Hematopoietic multipotent progenitor cell treated with erythropoietin and hydrocortisone succinate and interleukin-3 and kit ligand, for 8 days (in vitro differentiated cells): ENCODE data around the gene PIKFYVE.
"Not testable (repeated sequence)": the region's sequence is repeated elsewhere in the genome, so short reads cannot be mapped to it uniquely, and the experiment has no call there.

Experiments
- DNase-seq: peaks from one replicate; pipeline ENCODE4 v3.0.0-alpha.2; 2015

The PIKFYVE gene

DNA sequence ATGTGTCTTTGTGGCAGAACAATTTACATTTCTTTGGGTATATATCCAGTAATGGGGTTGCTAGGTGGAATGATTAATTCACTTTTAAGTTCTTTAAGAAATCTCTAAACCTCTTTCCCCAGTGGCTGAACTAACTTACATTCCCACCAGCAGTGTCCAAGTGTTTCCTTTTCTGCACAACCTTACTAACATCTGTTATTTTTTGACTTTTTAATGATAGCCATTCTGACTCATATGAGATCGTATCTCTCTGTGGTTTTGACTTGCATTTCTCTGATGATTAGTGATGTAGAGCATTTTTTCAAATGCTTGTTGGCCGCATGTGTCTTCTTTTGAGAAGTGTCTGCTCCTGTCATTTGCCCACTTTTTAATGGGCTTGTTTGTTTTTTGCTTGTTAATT, 97.4 kb downstream of the PIKFYVE start:
- peak; percentile 57 for DNase-seq

DNA sequence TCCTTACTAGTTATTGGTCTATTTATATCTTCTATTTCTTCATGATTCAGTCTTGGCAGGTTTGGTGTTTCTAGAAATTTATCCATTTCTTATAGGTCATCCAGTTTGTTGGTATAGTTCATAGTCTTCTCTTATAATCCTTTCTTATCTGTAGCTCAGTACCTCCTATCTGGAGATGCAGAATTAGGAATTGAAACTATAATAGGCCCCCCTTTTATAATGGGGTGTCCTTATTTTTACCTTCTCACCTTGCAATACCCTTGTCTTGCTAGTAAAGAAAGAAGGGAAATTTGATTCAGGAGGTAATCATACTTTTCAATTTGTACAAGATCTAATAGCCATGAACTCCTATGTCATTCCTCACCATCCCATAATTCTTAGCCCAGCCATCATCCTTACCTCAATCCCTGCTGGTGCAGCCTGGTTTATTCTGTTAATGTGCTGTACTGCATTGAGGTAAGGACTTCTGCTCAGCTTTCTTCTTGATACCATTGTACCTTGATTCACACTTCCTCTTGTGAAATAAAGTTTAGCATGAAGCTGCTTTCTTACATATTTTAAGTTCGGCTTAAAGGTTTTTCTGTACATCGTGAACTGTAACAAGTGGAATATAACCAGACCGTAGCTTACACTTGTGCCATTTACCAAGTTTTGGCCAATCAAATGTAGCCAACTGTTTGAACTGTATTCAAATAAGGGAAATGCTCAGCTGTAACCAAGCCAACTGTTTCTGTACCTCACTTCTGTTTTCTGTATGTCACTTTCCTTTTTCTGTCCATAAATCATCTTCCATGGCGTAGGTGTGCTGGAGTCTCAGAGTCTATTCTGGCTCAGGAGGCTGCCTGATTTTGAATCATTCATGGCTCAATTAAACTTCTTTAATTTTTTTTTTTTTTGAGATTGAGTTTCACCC, 100.4 kb downstream of the PIKFYVE start:
- no peak for DNase-seq

DNA sequence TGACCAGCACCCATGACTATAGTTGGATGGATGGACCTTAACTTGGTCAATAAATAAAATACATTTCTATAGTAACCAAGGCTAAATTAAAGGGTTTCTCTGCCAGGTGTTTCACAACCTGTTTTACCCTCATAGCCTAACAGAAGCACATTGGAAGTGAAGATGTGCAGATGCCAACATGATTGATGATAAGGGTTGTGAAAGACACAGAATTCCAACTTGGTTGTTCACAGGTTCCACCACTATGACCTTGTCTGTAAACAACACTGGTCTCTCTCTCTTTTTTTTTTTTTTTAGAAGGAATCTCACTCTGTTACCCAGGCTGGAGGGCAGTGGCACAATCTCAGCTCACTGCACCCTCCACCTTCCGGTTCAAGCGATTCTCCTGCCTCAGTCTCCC, 103.0 kb downstream of the PIKFYVE start:
- DNase-seq = no peak

GRCh38 chr2:208370881-208371633, 105.0 kb downstream of the PIKFYVE start:
- peak; percentile 80 for DNase-seq

GRCh38 chr2:208371634-208371935, 105.5 kb downstream of the PIKFYVE start:
- DNase-seq = no peak

DNA sequence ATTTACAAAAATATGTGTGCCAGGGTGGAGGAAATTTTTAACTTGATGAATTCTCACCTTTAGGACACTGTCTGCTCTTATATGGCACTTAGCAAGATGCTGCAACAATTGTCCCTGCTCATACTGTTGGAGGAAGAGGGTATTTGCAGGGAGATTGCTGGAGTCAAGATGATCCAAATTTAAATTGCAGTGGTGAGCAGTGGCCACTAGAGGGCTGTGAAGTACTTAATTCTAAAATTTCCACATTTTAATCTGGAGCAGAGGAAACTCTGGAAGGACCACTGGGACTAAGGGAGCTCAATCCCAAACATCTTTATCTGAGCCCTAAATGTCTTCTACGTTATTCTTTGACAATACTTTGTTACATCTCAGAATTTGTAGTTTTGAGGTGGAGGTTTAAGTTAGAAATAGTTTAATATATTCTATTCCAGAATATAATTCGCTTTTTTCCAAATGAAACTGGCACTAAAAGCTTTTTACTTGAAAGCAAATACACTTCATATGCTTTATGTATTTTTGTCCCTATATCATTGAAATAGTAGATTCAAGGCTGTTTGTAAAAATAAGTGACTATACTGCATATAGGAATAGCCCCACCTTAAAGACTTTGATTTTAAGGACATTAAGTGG, 107.5 kb downstream of the PIKFYVE start:
- DNase-seq = peak; percentile 57

DNA sequence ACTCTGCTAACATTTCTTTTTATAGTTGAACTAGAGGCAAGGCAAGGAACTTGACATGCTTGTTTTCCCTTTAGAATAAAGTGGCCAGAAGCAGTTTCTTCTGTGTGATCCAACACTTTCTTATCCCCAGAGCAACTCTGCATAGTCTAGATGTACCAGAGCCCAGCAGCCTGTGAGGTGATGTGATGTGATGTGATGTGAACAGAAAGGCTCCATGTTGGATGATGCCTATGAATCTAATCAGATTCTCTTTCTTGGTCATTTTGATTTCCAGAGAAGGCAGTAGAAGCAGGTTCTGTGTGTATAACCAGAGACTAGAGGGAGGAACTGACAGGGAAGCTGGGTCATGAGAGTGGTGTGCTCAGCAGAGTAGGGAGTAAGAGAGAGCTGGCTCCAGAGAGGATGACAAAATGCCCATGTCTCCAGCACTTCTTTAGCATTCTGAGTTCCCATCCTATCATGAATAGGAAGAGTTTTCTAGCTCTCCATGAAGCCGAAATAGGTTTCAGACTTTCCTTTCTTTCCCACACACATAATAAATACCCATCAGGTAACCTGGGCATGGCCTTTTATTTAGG, 109.5 kb downstream of the PIKFYVE start:
- DNase-seq = no peak

DNA sequence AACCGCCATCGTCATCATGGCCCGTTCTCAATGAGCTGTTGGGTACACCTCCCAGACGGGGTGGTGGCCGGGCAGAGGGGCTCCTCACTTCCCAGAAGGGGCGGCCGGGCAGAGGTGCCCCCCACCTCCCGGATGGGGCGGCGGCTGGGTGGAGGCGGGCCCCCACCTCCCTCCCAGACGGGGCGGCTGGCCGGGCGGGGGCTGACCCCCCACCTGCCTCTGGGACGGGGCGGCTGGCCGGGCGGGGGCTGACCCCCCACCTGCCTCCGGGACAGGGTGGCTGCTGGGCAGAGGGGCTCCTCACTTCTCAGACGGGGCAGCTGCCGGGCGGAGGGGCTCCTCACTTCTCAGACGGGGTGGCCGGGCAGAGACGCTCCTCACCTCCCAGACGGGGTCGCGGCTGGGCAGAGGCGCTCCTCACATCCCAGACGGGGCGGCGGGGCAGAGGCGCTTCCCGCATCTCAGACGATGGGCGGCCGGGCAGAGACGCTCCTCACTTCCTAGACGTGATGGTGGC, 111.3 kb downstream of the PIKFYVE start:
- DNase-seq = not testable (repeated sequence)

DNA sequence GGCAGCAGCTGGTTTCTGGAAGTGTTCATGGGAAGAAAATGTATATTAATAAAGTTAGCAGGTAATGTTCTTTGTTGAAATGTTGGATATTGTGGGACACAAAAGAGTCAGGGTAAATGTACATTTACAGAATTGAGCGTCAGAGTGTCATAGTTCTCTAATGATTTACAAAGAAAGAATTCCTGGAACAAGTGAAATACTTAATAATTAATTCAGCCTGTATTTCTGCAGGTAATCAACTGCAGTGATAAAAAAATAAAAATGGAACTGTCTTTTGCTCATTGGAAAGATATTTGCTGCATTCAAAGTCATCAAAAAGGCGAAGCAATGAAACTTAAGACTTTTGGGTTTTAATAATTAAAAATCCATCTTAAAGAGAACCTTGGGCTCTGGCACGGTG, 113.1 kb downstream of the PIKFYVE start:
- DNase-seq = no peak

GRCh38 chr2:208384637-208385036, 118.6 kb downstream of the PIKFYVE start:
- DNase-seq = no peak

GRCh38 chr2:208386541-208386940, 120.5 kb downstream of the PIKFYVE start:
- DNase-seq = no peak

- DNase-seq = no peak
Observed at GRCh38 chr2:208389940-208390339, 123.9 kb downstream of the PIKFYVE start.

DNA sequence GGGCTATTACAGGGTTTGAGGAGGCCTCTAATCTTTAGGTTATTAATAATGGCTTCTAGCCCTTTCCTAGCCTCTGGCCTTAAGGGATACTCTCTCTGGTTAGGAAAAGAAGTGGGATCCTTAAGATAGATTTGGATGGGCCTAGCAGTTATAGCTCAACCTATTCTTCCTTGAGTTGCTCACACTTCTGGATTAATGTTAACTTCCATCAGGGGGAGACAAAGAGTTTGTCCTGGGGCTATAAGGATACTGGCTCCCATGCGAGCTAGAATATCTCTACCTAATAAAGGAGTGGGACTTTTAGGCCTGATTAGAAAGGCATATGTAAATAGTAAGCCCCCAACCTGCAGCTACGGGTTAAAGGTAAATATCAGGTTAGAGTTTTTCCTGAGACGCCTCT, 126.2 kb downstream of the PIKFYVE start:
- DNase-seq = no peak

- not testable (repeated sequence) for DNase-seq
Observed at GRCh38 chr2:208396796-208397195, 130.7 kb downstream of the PIKFYVE start.

DNA sequence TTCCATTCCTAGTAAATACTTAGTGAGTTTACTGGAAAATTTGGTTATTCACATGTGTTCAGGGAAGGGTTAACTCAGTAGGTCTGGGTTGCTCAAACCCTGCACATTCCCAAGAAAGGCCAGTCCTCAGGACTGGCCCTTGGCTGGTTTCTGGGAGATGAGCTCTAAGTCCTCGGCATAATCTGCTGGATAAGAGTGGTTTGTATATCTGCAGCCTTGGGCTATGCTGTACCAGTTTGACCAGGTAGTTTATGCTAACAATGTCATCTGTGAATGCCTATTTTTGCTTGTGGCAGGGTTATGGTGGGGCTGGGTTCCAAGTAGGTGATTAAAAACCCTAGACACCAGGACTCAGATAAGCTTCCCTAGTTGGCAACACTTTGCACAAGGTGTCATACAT, 133.1 kb downstream of the PIKFYVE start:
- DNase-seq = no peak

GRCh38 chr2:208406474-208407451, 140.7 kb downstream of the PIKFYVE start, which contains the start of gene PTH2R:
PTH2R (plus strand) TSS chr2:208406792; CDS start chr2:208407044, 252 bp downstream.
- DNase-seq = no peak

GRCh38 chr2:208407667-208408066, 141.6 kb downstream of the PIKFYVE start:
- peak; percentile 37 for DNase-seq
